Adipocyte (in vitro differentiated cells): ENCODE results near the gene STAT4.

Experiments used
- DNase-seq: peaks from one replicate; pipeline ENCODE4 v3.0.0-alpha.2; 2015; ENCODE audit warnings: low read depth
- H3K27me3 ChIP-seq: replicated peaks from 2 replicates; pipeline ENCODE4 v1.7.0; 2013; ENCODE audit warnings: mild to moderate bottlenecking, low read length, moderate library complexity; ENCODE audit not compliant: control insufficient read depth, insufficient read depth
- H3K36me3 ChIP-seq: 2 replicates; pipeline ENCODE4 v1.7.0; 2013; ENCODE audit warnings: low read length, mild to moderate bottlenecking, moderate library complexity; ENCODE audit not compliant: control insufficient read depth, insufficient read depth, severe bottlenecking
- H3K4me1 ChIP-seq: 2 replicates; pipeline ENCODE4 v1.7.0; 2013; ENCODE audit warnings: mild to moderate bottlenecking, low read length, moderate library complexity; ENCODE audit not compliant: control insufficient read depth, insufficient read depth
- H3K4me3 ChIP-seq: 2 replicates; pipeline ENCODE4 v1.7.0; 2013; ENCODE audit warnings: mild to moderate bottlenecking, low read length, moderate library complexity
- H3K9ac ChIP-seq: 2 replicates; pipeline ENCODE4 v1.7.0; 2013; ENCODE audit warnings: mild to moderate bottlenecking, low read length, moderate library complexity
- H3K9me3 ChIP-seq: 2 replicates; pipeline ENCODE4 v1.7.0; 2013; ENCODE audit warnings: mild to moderate bottlenecking, low read length, moderate library complexity; ENCODE audit not compliant: control insufficient read depth

Gene STAT4

GRCh38 chr2:191128911-191129304 is 21.9 kb downstream of the STAT4 start:
- H3K27me3 ChIP-seq = no peaks in the 10 kb centered on the region

DNA sequence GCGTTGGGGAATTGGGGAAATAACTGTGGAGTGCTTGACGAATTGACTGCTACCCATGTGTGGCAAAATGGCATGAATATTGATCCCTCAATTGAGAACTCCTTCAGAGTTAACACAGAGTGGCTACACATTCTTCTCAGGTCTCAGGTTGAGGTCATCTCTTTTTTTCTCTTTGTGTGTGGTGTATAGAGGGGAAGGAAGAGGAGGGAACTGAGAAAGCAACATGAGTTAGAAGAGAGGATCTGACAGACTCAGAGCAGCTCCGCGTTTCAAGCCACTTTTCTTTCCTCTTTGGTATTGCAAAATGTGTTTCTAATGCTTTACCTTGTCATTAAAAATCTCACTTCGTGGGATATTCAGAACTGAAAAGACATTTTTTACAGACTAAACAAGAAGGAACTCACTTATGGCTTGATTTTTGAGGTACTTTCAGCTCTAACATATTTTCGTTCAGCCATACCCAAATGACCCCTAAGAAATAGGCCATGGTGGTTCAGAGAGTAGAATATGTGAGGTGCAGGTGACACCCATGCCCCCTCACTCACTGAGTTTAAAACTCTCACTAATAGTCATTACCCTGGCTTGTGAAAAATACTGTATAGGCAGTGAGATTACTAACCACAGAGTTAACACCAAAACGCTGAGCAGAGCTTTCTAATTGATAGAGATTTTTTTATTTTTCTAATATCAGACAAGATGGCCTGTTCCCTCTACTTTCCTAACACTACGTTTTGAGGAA is 22.5 kb downstream of the STAT4 start:
- Histone ChIP-seq H3K4me3 (no peak overlapping the region), H3K9ac (no peak overlapping the region), H3K27me3 (no peaks in the 10 kb centered on the region), H3K9me3 (no peaks in the 10 kb centered on the region), H3K4me1 (no peaks in the 10 kb centered on the region), H3K36me3 (no peaks in the 10 kb centered on the region)
- no peak for DNase-seq

More at GRCh38 chr2:191128911-191129304, 21.9 kb downstream of the STAT4 start:
- no peaks in the 10 kb centered on the region for H3K36me3 ChIP-seq
- no peaks in the 10 kb centered on the region for H3K9me3 ChIP-seq
- DNase-seq = no peak
- H3K9ac ChIP-seq = no peak overlapping the region
- no peak overlapping the region for H3K4me3 ChIP-seq
- no peaks in the 10 kb centered on the region for H3K4me1 ChIP-seq

- no peaks in the 10 kb centered on the region for H3K4me1 ChIP-seq
- no peak for DNase-seq
- H3K27me3 ChIP-seq = no peaks in the 10 kb centered on the region
- no peak overlapping the region for H3K4me3 ChIP-seq
- no peaks in the 10 kb centered on the region for H3K9me3 ChIP-seq
- H3K36me3 ChIP-seq = no peaks in the 10 kb centered on the region
- no peak overlapping the region for H3K9ac ChIP-seq
These were observed 23.6 kb downstream of the STAT4 start for GRCh38 chr2:191127235-191127634.

DNA sequence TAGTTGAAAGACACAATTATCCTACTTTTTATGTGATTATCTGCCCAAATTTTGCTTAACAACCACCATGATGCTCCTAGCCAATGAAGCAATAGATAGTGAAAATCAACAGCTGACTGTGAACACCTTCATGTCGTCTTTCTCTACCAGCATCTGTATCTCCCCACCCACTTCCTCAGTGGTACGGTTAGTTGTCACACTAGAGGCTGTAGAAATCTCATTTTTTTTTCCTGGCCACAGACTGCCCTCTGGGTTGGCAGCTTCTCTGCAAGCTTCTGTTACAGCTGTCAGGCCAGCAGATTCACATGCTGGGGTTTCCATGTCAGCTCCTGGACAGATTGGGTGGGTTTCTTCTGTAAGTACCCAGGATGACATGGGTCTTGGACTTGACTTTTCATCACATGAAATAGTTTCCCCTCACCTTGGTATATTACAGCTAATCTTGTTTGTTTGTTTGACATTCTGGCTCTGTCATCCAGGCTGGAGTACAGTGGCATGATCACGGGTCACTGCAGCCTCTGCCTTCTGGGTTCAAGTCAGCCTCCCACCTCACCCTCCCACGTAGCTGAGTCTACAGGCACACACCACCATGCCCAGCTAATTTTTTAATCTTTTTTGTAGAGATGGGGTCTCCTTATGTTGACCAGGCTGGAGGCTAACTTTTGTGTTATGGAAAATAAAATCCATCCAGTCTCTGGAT is 24.3 kb downstream of the STAT4 start:
- no peaks in the 10 kb centered on the region for H3K36me3 ChIP-seq
- H3K27me3 ChIP-seq = no peaks in the 10 kb centered on the region
- no peak overlapping the region for H3K9ac ChIP-seq
- no peak overlapping the region for H3K4me3 ChIP-seq
- no peak for DNase-seq
- no peaks in the 10 kb centered on the region for H3K4me1 ChIP-seq
- no peaks in the 10 kb centered on the region for H3K9me3 ChIP-seq

GRCh38 chr2:191125646-191126045 is 25.1 kb downstream of the STAT4 start:
- DNase-seq = no peak
- Histone ChIP-seq H3K9me3 (no peaks in the 10 kb centered on the region), H3K9ac (no peak overlapping the region), H3K4me3 (no peak overlapping the region), H3K27me3 (no peaks in the 10 kb centered on the region), H3K4me1 (no peaks in the 10 kb centered on the region), H3K36me3 (no peaks in the 10 kb centered on the region)

DNA sequence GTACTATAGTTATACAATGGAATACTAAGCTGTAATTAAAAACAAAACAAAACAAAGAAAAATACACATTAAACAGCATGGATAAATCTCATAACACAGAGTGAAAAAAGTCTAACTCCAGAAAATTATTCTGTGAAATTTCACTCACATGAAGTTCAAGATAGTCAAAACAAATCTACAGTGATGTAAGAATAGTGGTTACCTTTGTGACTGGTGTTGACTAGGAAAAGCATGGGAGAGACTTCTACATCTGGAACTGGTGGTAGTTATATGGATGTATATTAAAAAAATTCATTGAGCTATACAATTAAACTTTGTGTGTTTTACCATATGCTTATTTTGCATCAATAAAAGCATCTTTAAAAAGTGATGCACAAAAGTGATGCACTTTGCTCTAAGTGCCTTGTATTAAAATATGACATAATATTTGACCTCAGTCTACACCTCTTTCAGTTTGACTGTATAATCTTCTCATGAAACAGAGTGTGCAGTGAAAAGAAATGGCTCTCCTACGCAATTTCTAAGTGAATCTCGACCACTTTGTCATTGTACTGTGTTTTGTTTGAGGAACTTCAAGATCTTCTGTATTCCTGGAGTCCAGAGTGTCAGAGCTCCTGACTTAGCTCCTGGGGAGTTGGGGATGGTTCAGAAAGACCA is 28.0 kb downstream of the STAT4 start:
- Histone ChIP-seq H3K36me3 (no peaks in the 10 kb centered on the region), H3K9me3 (no peaks in the 10 kb centered on the region), H3K4me1 (no peaks in the 10 kb centered on the region), H3K27me3 (no peaks in the 10 kb centered on the region), H3K9ac (no peak overlapping the region), H3K4me3 (no peak overlapping the region)
- no peak for DNase-seq

DNA sequence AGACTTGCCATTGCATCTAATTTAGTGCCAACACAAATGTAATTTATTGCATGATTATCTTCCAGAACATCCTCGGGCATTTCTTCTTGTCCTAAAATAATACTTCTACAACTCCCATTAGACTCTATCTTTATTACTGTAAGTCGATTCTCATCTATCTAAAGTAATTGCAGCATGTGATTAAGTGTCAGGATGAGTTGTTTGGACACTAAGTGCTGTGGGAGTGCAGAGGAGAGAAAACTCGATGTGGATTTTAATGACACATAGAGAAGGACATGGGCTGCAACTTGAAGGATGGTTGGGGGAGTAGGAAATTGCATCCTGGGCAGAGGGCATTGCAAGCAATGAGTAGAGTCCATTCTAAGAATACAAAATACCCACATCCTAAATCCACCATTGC is 33.5 kb downstream of the STAT4 start:
- no peak for DNase-seq
- no peaks in the 10 kb centered on the region for H3K36me3 ChIP-seq
- no peak overlapping the region for H3K9ac ChIP-seq
- H3K4me1 ChIP-seq = no peaks in the 10 kb centered on the region
- no peak overlapping the region for H3K4me3 ChIP-seq
- no peaks in the 10 kb centered on the region for H3K27me3 ChIP-seq
- no peaks in the 10 kb centered on the region for H3K9me3 ChIP-seq

DNA sequence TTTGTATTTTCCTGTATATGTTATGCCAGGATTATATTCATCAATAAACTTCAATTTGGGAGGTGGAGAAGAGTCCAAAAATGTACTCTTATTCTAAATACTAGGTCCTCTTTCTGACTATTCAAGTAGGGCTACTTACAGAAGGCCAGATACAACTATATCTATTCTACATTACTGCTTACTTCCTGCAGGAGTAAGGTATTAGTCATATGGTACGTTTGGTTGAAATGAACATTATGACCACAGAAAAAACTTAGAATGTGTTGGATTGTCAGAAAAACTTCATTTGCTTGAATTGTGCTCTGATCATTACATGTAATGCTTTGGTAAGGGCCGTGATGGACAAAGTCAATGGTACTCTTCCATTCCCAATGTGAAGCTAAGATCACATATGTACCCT is 35.0 kb downstream of the STAT4 start:
- no peak overlapping the region for H3K9ac ChIP-seq
- DNase-seq = no peak
- no peaks in the 10 kb centered on the region for H3K36me3 ChIP-seq
- no peaks in the 10 kb centered on the region for H3K4me1 ChIP-seq
- H3K27me3 ChIP-seq = no peaks in the 10 kb centered on the region
- no peaks in the 10 kb centered on the region for H3K9me3 ChIP-seq
- no peak overlapping the region for H3K4me3 ChIP-seq

GRCh38 chr2:191115391-191115790 is 35.4 kb downstream of the STAT4 start:
- H3K4me1 ChIP-seq = no peaks in the 10 kb centered on the region
- no peaks in the 10 kb centered on the region for H3K36me3 ChIP-seq
- H3K27me3 ChIP-seq = no peaks in the 10 kb centered on the region
- H3K9me3 ChIP-seq = no peaks in the 10 kb centered on the region
- H3K9ac ChIP-seq = no peak overlapping the region
- DNase-seq = no peak
- H3K4me3 ChIP-seq = no peak overlapping the region

DNA sequence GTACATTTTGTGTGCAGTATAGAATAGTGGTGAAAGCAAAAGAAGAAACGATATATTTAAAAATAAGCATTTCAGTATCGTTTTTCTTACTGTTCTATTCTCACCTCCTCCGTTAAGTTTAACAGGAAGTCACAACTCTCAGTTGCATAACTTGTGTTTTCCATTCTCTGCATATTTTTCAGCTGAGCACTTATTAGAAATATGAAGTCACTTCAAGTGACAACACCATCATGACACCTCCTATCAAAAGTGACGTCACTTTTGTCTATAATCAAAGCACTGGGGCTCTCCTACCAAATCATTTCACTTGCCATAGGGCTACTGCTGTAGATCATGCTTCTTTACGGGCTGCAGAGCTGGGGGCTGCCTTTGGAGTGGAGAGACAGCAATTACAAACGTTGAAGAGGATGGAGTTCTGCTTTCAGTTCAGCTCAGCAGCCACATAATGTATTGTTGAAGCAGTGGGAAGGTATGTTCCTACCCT is 36.3 kb downstream of the STAT4 start:
- no peak for DNase-seq
- Histone ChIP-seq H3K4me1 (no peaks in the 10 kb centered on the region), H3K4me3 (no peak overlapping the region), H3K36me3 (no peaks in the 10 kb centered on the region), H3K27me3 (no peaks in the 10 kb centered on the region), H3K9me3 (no peaks in the 10 kb centered on the region), H3K9ac (no peak overlapping the region)

- Histone ChIP-seq H3K4me1 (peaks cover 3% of the 10 kb centered on the region), H3K36me3 (no peaks in the 10 kb centered on the region), H3K9me3 (no peaks in the 10 kb centered on the region), H3K27me3 (no peaks in the 10 kb centered on the region), H3K9ac (no peak overlapping the region), H3K4me3 (no peak overlapping the region)
- DNase-seq = no peak
These were observed 37.0 kb downstream of the STAT4 start for GRCh38 chr2:191113761-191114160.
